Mesenchymal stem cell (in vitro differentiated cells and primary cell): ENCODE results near the gene CYSLTR2.

ENCODE experiments used
- DNase-seq: peaks from one replicate; pipeline ENCODE4 v3.0.0-alpha.2; 2013
- H2AFZ ChIP-seq: one replicate; pipeline ENCODE4 v1.6.1; 2013; ENCODE audit warnings: low read depth, mild to moderate bottlenecking, control low read depth, inconsistent platforms, low read length, moderate library complexity
- H2AK5ac ChIP-seq: 2 replicates; pipeline ENCODE4 v1.6.1; 2013; ENCODE audit warnings: low read length, moderate library complexity, mild to moderate bottlenecking, inconsistent platforms; ENCODE audit not compliant: severe bottlenecking
- H2BK120ac ChIP-seq: one replicate; pipeline ENCODE4 v1.6.1; 2013; ENCODE audit warnings: low read depth, mild to moderate bottlenecking, inconsistent platforms, low read length, moderate library complexity
- H2BK12ac ChIP-seq, 2 experiments: one replicate each; pipeline ENCODE4 v1.6.1; 2013; ENCODE audit warnings: inconsistent platforms in 2 of 2, low read length in 2 of 2, mild to moderate bottlenecking in 2 of 2, moderate library complexity in 2 of 2, control low read depth in 1 of 2
- H2BK15ac ChIP-seq: one replicate; pipeline ENCODE4 v1.6.1; 2013; ENCODE audit warnings: mild to moderate bottlenecking, low read depth, inconsistent platforms; ENCODE audit not compliant: poor library complexity, severe bottlenecking
- H2BK5ac ChIP-seq: 2 replicates; pipeline ENCODE4 v1.6.1; 2013; ENCODE audit warnings: low read depth, mild to moderate bottlenecking, low read length, control low read depth, inconsistent platforms; ENCODE audit not compliant: poor library complexity, severe bottlenecking
- H3K14ac ChIP-seq, 2 experiments: one replicate each; pipeline ENCODE4 v1.6.1; 2013; ENCODE audit warnings: inconsistent platforms in 2 of 2, low read length in 2 of 2, control low read depth in 1 of 2, mild to moderate bottlenecking in 1 of 2, moderate library complexity in 1 of 2
- H3K18ac ChIP-seq, 2 experiments: one replicate each; pipeline ENCODE4 v1.6.1; 2013; ENCODE audit warnings: inconsistent platforms in 2 of 2, low read length in 2 of 2, control low read depth in 1 of 2, low read depth in 1 of 2, mild to moderate bottlenecking in 1 of 2
- H3K23ac ChIP-seq, 2 experiments: one replicate each; pipeline ENCODE4 v1.6.1; 2013; ENCODE audit warnings: inconsistent platforms in 2 of 2, low read length in 2 of 2, mild to moderate bottlenecking in 2 of 2, moderate library complexity in 2 of 2, control low read depth in 1 of 2
- H3K27ac ChIP-seq: 2 replicates; pipeline ENCODE4 v1.5.1; 2013; ENCODE audit warnings: mild to moderate bottlenecking, moderate library complexity, low read length, control low read depth, inconsistent platforms; ENCODE audit not compliant: poor library complexity, severe bottlenecking
- H3K27me3 ChIP-seq, 2 experiments: 2 replicates each; pipeline versions ENCODE4 v1.6.1 to v1.7.0; 2013; ENCODE audit warnings: low read length in 2 of 2, mild to moderate bottlenecking in 2 of 2, moderate library complexity in 2 of 2, control low read depth in 1 of 2, inconsistent platforms in 1 of 2; ENCODE audit not compliant: control insufficient read depth in 1 of 2, insufficient read depth in 1 of 2
- H3K36me3 ChIP-seq, 2 experiments: 2 replicates each; pipeline versions ENCODE4 v1.6.1 to v1.7.0; 2013; ENCODE audit warnings: low read length in 2 of 2, control low read depth in 1 of 2, inconsistent platforms in 1 of 2, low read depth in 1 of 2, mild to moderate bottlenecking in 1 of 2; ENCODE audit not compliant: insufficient read depth in 2 of 2, control insufficient read depth in 1 of 2
- H3K4ac ChIP-seq, 2 experiments: one replicate each; pipeline ENCODE4 v1.6.1; 2013; ENCODE audit warnings: inconsistent platforms in 2 of 2, low read length in 2 of 2, mild to moderate bottlenecking in 2 of 2, moderate library complexity in 2 of 2, control low read depth in 1 of 2, low read depth in 1 of 2
- H3K4me1 ChIP-seq: 2 replicates; pipeline ENCODE4 v1.6.1; 2013; ENCODE audit warnings: low read depth, low read length, control low read depth; ENCODE audit not compliant: control insufficient read depth, insufficient read depth
- H3K4me2 ChIP-seq: 2 replicates; pipeline ENCODE4 v1.6.1; 2013; ENCODE audit warnings: low read length, mild to moderate bottlenecking, inconsistent platforms; ENCODE audit not compliant: poor library complexity, severe bottlenecking
- H3K4me3 ChIP-seq, 2 experiments: 2 replicates each; pipeline versions ENCODE4 v1.5.1 to v1.7.0; 2013; ENCODE audit warnings: low read length in 2 of 2, mild to moderate bottlenecking in 2 of 2, control low read depth in 1 of 2, low read depth in 1 of 2; ENCODE audit not compliant: insufficient read depth in 1 of 2
- H3K79me1 ChIP-seq: replicated peaks from 2 replicates; pipeline ENCODE4 v1.6.1; 2013; ENCODE audit warnings: mild to moderate bottlenecking, control low read depth, low read length, inconsistent platforms; ENCODE audit not compliant: poor library complexity, severe bottlenecking
- H3K9ac ChIP-seq: 2 replicates; pipeline ENCODE4 v1.7.0; 2013; ENCODE audit warnings: mild to moderate bottlenecking, low read length, moderate library complexity
- H3K9me3 ChIP-seq: 2 replicates; pipeline ENCODE4 v1.7.0; 2013; ENCODE audit warnings: mild to moderate bottlenecking, low read length; ENCODE audit not compliant: control insufficient read depth
- H4K8ac ChIP-seq: one replicate; pipeline ENCODE4 v1.6.1; 2013; ENCODE audit warnings: inconsistent platforms, mild to moderate bottlenecking, low read length, moderate library complexity
- H4K91ac ChIP-seq: one replicate; pipeline ENCODE4 v1.6.1; 2013; ENCODE audit warnings: mild to moderate bottlenecking, low read length, inconsistent platforms
- WGBS: methylation state at CpG from one replicate; pipeline ENCODE4 v1.1.7; 2013; ENCODE audit warnings: mixed read lengths; 5-methylcytosine and 5-hydroxymethylcytosine counted together

The CYSLTR2 gene

DNA sequence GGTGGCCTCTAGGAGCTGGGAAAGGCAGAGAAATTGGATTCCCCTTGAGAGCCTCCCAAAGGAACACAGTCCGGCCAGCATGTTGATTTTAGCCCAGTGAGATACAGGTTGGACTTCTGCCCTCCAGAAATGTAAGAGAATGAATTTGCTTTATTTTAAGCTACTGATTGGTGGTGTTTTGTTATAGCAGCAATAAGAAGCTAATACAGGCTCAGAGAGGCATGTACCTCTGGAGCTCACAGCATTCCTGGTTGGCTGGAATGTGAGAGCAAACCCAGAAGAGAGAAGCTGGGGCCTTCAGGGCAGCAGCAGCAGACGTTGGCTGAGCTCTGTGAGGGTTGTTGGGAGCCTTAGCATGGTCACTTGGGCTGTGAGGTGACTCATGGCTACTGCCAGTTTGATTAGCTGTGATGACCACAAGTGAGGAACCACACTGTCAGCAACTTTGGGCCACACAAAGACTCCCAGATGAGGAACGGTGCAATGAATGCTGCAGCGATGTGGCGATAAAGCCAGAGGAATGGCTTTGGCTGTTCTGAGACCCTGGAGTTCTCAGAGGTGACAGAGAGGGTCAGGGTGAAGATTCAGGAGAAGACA lies 80.1 kb downstream of the CYSLTR2 start:
- Histone ChIP-seq H2BK120ac (no peak overlapping the region), H3K4me1 (peaks cover 1% of the 10 kb centered on the region), H2AK5ac (no peak overlapping the region), H2AFZ (no peak overlapping the region), H4K8ac (peak overlapping the region; percentile 27), H3K4me3 (peak overlapping the region in 1 of 2 experiments; percentile 4), H3K27me3 (peaks cover 0 to 86% of the 10 kb centered on the region in 2 experiments), H2BK15ac (no peak overlapping the region), H3K79me1 (no peaks in the 10 kb centered on the region), H3K9me3 (no peaks in the 10 kb centered on the region), H3K14ac (no peak overlapping the region), H3K27ac (no peak overlapping the region), H3K36me3 (no peaks in the 10 kb centered on the region), H3K23ac (no peak overlapping the region), H2BK5ac (no peak overlapping the region), H3K4ac (no peak overlapping the region), H4K91ac (no peak overlapping the region), H2BK12ac (no peak overlapping the region), H3K9ac (no peak overlapping the region), H3K4me2 (no peak overlapping the region), H3K18ac (no peak overlapping the region)
- peak; percentile 37 for DNase-seq
- WGBS = 82% methylated on average over 5 of the region's 5 CpGs

DNA sequence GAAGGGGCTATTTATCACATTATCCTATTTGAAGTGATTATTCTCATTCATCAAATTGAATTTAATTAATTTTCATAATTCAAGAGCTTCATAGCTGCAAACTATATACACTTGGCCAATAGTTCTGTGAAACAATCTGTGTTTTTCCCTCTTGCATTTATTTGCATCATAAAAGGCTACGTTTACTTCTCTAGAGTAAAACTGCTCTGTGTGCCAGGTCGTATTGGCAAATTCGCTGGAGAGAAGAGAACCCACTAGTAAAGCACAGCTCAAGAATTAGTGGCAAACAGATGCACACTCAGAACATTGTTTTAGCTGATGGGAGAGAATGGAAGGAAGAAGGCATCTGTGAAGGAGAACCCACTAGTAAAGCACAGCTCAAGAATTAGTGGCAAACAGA lies 81.8 kb downstream of the CYSLTR2 start:
- H3K9ac ChIP-seq = no peak overlapping the region
- peaks cover 1% of the 10 kb centered on the region for H3K4me1 ChIP-seq
- no peak overlapping the region for H3K14ac ChIP-seq
- H3K4ac ChIP-seq = no peak overlapping the region
- no peak overlapping the region for H2AFZ ChIP-seq
- H3K36me3 ChIP-seq = no peaks in the 10 kb centered on the region
- no peak overlapping the region for H4K8ac ChIP-seq
- H3K79me1 ChIP-seq = no peaks in the 10 kb centered on the region
- no peak overlapping the region for H2BK120ac ChIP-seq
- H2BK5ac ChIP-seq = no peak overlapping the region
- no peak overlapping the region for H3K23ac ChIP-seq
- H3K9me3 ChIP-seq = no peaks in the 10 kb centered on the region
- no peak overlapping the region for H2AK5ac ChIP-seq
- no peak overlapping the region for H3K4me2 ChIP-seq
- H3K4me3 ChIP-seq = no peak overlapping the region
- H3K18ac ChIP-seq = no peak overlapping the region
- no peak overlapping the region for H4K91ac ChIP-seq
- WGBS = 86% methylated on average over 3 of the region's 3 CpGs
- no peak for DNase-seq
- peaks cover 0 to 80% of the 10 kb centered on the region in 2 experiments for H3K27me3 ChIP-seq
- H2BK15ac ChIP-seq = no peak overlapping the region
- no peak overlapping the region for H3K27ac ChIP-seq
- H2BK12ac ChIP-seq = no peak overlapping the region

GRCh38 chr13:48737689-48738088 lies 84.0 kb downstream of the CYSLTR2 start:
- Histone ChIP-seq H3K14ac (no peak overlapping the region), H3K27ac (no peak overlapping the region), H3K27me3 (peaks cover 0 to 77% of the 10 kb centered on the region in 2 experiments), H2AK5ac (no peak overlapping the region), H2BK120ac (no peak overlapping the region), H3K4me1 (peaks cover 1% of the 10 kb centered on the region), H3K4ac (no peak overlapping the region), H2BK5ac (no peak overlapping the region), H3K9me3 (no peaks in the 10 kb centered on the region), H4K8ac (no peak overlapping the region), H3K4me3 (no peak overlapping the region), H3K79me1 (no peaks in the 10 kb centered on the region), H3K23ac (no peak overlapping the region), H3K9ac (no peak overlapping the region), H3K18ac (no peak overlapping the region), H2AFZ (no peak overlapping the region), H2BK12ac (no peak overlapping the region), H2BK15ac (no peak overlapping the region), H4K91ac (no peak overlapping the region), H3K36me3 (no peaks in the 10 kb centered on the region), H3K4me2 (no peak overlapping the region)
- no CpG with 5 or more reads among the region's 1 CpG for WGBS
- DNase-seq = no peak

- Histone ChIP-seq H2BK5ac (no peak overlapping the region), H3K18ac (no peak overlapping the region), H3K79me1 (no peaks in the 10 kb centered on the region), H3K9ac (no peak overlapping the region), H3K27ac (no peak overlapping the region), H3K4me1 (peaks cover 1% of the 10 kb centered on the region), H4K91ac (no peak overlapping the region), H2BK15ac (no peak overlapping the region), H2AK5ac (no peak overlapping the region), H3K23ac (no peak overlapping the region), H3K27me3 (peaks cover 0 to 71% of the 10 kb centered on the region in 2 experiments), H2AFZ (no peak overlapping the region), H4K8ac (no peak overlapping the region), H3K4me2 (no peak overlapping the region), H3K14ac (peak overlapping the region in 1 of 2 experiments; percentile 6), H3K4ac (no peak overlapping the region), H2BK12ac (peak overlapping the region in 1 of 2 experiments; percentile 65), H2BK120ac (no peak overlapping the region), H3K9me3 (no peaks in the 10 kb centered on the region), H3K36me3 (no peaks in the 10 kb centered on the region), H3K4me3 (no peak overlapping the region)
- DNase-seq = no peak
- WGBS = 83% methylated on average over 6 of the region's 6 CpGs
Observed at GRCh38 chr13:48738311-48738710, 84.6 kb downstream of the CYSLTR2 start.
